ENCODE measurements around the gene EYA4.

Gene EYA4

GRCh38 chr6:133428295-133428694 is 187.1 kb downstream of the EYA4 start:
- Histone ChIP-seq H3K36me3 (ENCODE audit: control insufficient read depth in 2 of 2, insufficient read depth in 2 of 2, low read length in 2 of 2) (no peaks in the 10 kb centered on the region), H3K9ac (ENCODE audit: low read depth in 1 of 2, low read length in 2 of 2) (no peak overlapping the region), H3K27me3 (ENCODE audit: control insufficient read depth in 2 of 2, insufficient read depth in 2 of 2, low read length in 2 of 2) (no peaks in the 10 kb centered on the region), H3K4me3 (ENCODE audit: low read length in 2 of 2) (no peak overlapping the region), H3K27ac (ENCODE audit: low read depth in 2 of 2, low read length in 2 of 2) (no peak overlapping the region), H3K9me3 (ENCODE audit: control insufficient read depth in 2 of 2, low read length in 2 of 2) (no peaks in the 10 kb centered on the region), H3K4me1 (ENCODE audit: control insufficient read depth in 2 of 2, insufficient read depth in 2 of 2, low read length in 2 of 2) (no peaks in the 10 kb centered on the region)

GRCh38 chr6:133430530-133430929 is 189.4 kb downstream of the EYA4 start:
- H3K36me3 ChIP-seq (ENCODE audit: control insufficient read depth in 2 of 2, insufficient read depth in 2 of 2, low read length in 2 of 2), result no peaks in the 10 kb centered on the region
- no peaks in the 10 kb centered on the region for H3K27me3 ChIP-seq (ENCODE audit: control insufficient read depth in 2 of 2, insufficient read depth in 2 of 2, low read length in 2 of 2)
- H3K4me3 ChIP-seq (ENCODE audit: low read length in 2 of 2), result no peak overlapping the region
- no peak overlapping the region for H3K27ac ChIP-seq (ENCODE audit: low read depth in 2 of 2, low read length in 2 of 2)
- H3K9me3 ChIP-seq (ENCODE audit: control insufficient read depth in 2 of 2, low read length in 2 of 2), result no peaks in the 10 kb centered on the region
- no peak overlapping the region for H3K9ac ChIP-seq (ENCODE audit: low read depth in 1 of 2, low read length in 2 of 2)
- H3K4me1 ChIP-seq (ENCODE audit: control insufficient read depth in 2 of 2, insufficient read depth in 2 of 2, low read length in 2 of 2), result no peaks in the 10 kb centered on the region

GRCh38 chr6:133431031-133431430 is 189.9 kb downstream of the EYA4 start:
- Histone ChIP-seq H3K36me3 (ENCODE audit: control insufficient read depth in 2 of 2, insufficient read depth in 2 of 2, low read length in 2 of 2) (no peaks in the 10 kb centered on the region), H3K4me1 (ENCODE audit: control insufficient read depth in 2 of 2, insufficient read depth in 2 of 2, low read length in 2 of 2) (no peaks in the 10 kb centered on the region), H3K9ac (ENCODE audit: low read depth in 1 of 2, low read length in 2 of 2) (no peak overlapping the region), H3K9me3 (ENCODE audit: control insufficient read depth in 2 of 2, low read length in 2 of 2) (no peaks in the 10 kb centered on the region), H3K4me3 (ENCODE audit: low read length in 2 of 2) (no peak overlapping the region), H3K27ac (ENCODE audit: low read depth in 2 of 2, low read length in 2 of 2) (no peak overlapping the region), H3K27me3 (ENCODE audit: control insufficient read depth in 2 of 2, insufficient read depth in 2 of 2, low read length in 2 of 2) (no peaks in the 10 kb centered on the region)

GRCh38 chr6:133432021-133432989 is 191.1 kb downstream of the EYA4 start:
- Histone ChIP-seq H3K36me3 (ENCODE audit: control insufficient read depth in 2 of 2, insufficient read depth in 2 of 2, low read length in 2 of 2) (no peaks in the 10 kb centered on the region), H3K27ac (ENCODE audit: low read depth in 2 of 2, low read length in 2 of 2) (no peak overlapping the region), H3K4me3 (ENCODE audit: low read length in 2 of 2) (no peak overlapping the region), H3K9ac (ENCODE audit: low read depth in 1 of 2, low read length in 2 of 2) (no peak overlapping the region), H3K4me1 (ENCODE audit: control insufficient read depth in 2 of 2, insufficient read depth in 2 of 2, low read length in 2 of 2) (no peaks in the 10 kb centered on the region), H3K9me3 (ENCODE audit: control insufficient read depth in 2 of 2, low read length in 2 of 2) (no peaks in the 10 kb centered on the region), H3K27me3 (ENCODE audit: control insufficient read depth in 2 of 2, insufficient read depth in 2 of 2, low read length in 2 of 2) (no peaks in the 10 kb centered on the region)

GRCh38 chr6:133435065-133435728 is 194.0 kb downstream of the EYA4 start:
- Histone ChIP-seq H3K9ac (ENCODE audit: low read depth in 1 of 2, low read length in 2 of 2) (no peak overlapping the region), H3K27me3 (ENCODE audit: control insufficient read depth in 2 of 2, insufficient read depth in 2 of 2, low read length in 2 of 2) (no peaks in the 10 kb centered on the region), H3K4me3 (ENCODE audit: low read length in 2 of 2) (no peak overlapping the region)

GRCh38 chr6:133436652-133437051 is 195.5 kb downstream of the EYA4 start:
- no peaks in the 10 kb centered on the region for H3K36me3 ChIP-seq (ENCODE audit: control insufficient read depth in 2 of 2, insufficient read depth in 2 of 2, low read length in 2 of 2)
- H3K4me3 ChIP-seq (ENCODE audit: low read length in 2 of 2), result no peak overlapping the region
- no peak overlapping the region for H3K27ac ChIP-seq (ENCODE audit: low read depth in 2 of 2, low read length in 2 of 2)
- H3K4me1 ChIP-seq (ENCODE audit: control insufficient read depth in 2 of 2, insufficient read depth in 2 of 2, low read length in 2 of 2), result no peaks in the 10 kb centered on the region
- no peak overlapping the region for H3K9ac ChIP-seq (ENCODE audit: low read depth in 1 of 2, low read length in 2 of 2)
- no peaks in the 10 kb centered on the region for H3K9me3 ChIP-seq (ENCODE audit: control insufficient read depth in 2 of 2, low read length in 2 of 2)
- H3K27me3 ChIP-seq (ENCODE audit: control insufficient read depth in 2 of 2, insufficient read depth in 2 of 2, low read length in 2 of 2), result no peaks in the 10 kb centered on the region

More at GRCh38 chr6:133435065-133435728, 194.0 kb downstream of the EYA4 start:
- Histone ChIP-seq H3K9me3 (ENCODE audit: control insufficient read depth in 2 of 2, low read length in 2 of 2) (no peaks in the 10 kb centered on the region), H3K4me1 (ENCODE audit: control insufficient read depth in 2 of 2, insufficient read depth in 2 of 2, low read length in 2 of 2) (no peaks in the 10 kb centered on the region), H3K27ac (ENCODE audit: low read depth in 2 of 2, low read length in 2 of 2) (no peak overlapping the region), H3K36me3 (ENCODE audit: control insufficient read depth in 2 of 2, insufficient read depth in 2 of 2, low read length in 2 of 2) (no peaks in the 10 kb centered on the region)

- H3K27me3 ChIP-seq (ENCODE audit: control insufficient read depth in 2 of 2, insufficient read depth in 2 of 2, low read length in 2 of 2), result no peaks in the 10 kb centered on the region
- H3K27ac ChIP-seq (ENCODE audit: low read depth in 2 of 2, low read length in 2 of 2), result no peak overlapping the region
- H3K9me3 ChIP-seq (ENCODE audit: control insufficient read depth in 2 of 2, low read length in 2 of 2), result no peaks in the 10 kb centered on the region
- no peaks in the 10 kb centered on the region for H3K36me3 ChIP-seq (ENCODE audit: control insufficient read depth in 2 of 2, insufficient read depth in 2 of 2, low read length in 2 of 2)
- H3K9ac ChIP-seq (ENCODE audit: low read depth in 1 of 2, low read length in 2 of 2), result no peak overlapping the region
- H3K4me1 ChIP-seq (ENCODE audit: control insufficient read depth in 2 of 2, insufficient read depth in 2 of 2, low read length in 2 of 2), result no peaks in the 10 kb centered on the region
- H3K4me3 ChIP-seq (ENCODE audit: low read length in 2 of 2), result no peak overlapping the region
Measured at GRCh38 chr6:133441491-133441890, 200.3 kb downstream of the EYA4 start.

GRCh38 chr6:133446789-133447188 is 205.6 kb downstream of the EYA4 start:
- Histone ChIP-seq H3K4me1 (ENCODE audit: control insufficient read depth in 2 of 2, insufficient read depth in 2 of 2, low read length in 2 of 2) (no peaks in the 10 kb centered on the region), H3K27me3 (ENCODE audit: control insufficient read depth in 2 of 2, insufficient read depth in 2 of 2, low read length in 2 of 2) (no peaks in the 10 kb centered on the region), H3K27ac (ENCODE audit: low read depth in 2 of 2, low read length in 2 of 2) (no peak overlapping the region), H3K4me3 (ENCODE audit: low read length in 2 of 2) (no peak overlapping the region), H3K36me3 (ENCODE audit: control insufficient read depth in 2 of 2, insufficient read depth in 2 of 2, low read length in 2 of 2) (no peaks in the 10 kb centered on the region), H3K9me3 (ENCODE audit: control insufficient read depth in 2 of 2, low read length in 2 of 2) (no peaks in the 10 kb centered on the region), H3K9ac (ENCODE audit: low read depth in 1 of 2, low read length in 2 of 2) (no peak overlapping the region)

- Histone ChIP-seq H3K9ac (ENCODE audit: low read depth in 1 of 2, low read length in 2 of 2) (no peak overlapping the region), H3K4me1 (ENCODE audit: control insufficient read depth in 2 of 2, insufficient read depth in 2 of 2, low read length in 2 of 2) (no peaks in the 10 kb centered on the region), H3K9me3 (ENCODE audit: control insufficient read depth in 2 of 2, low read length in 2 of 2) (no peaks in the 10 kb centered on the region), H3K27ac (ENCODE audit: low read depth in 2 of 2, low read length in 2 of 2) (no peak overlapping the region), H3K36me3 (ENCODE audit: control insufficient read depth in 2 of 2, insufficient read depth in 2 of 2, low read length in 2 of 2) (no peaks in the 10 kb centered on the region), H3K27me3 (ENCODE audit: control insufficient read depth in 2 of 2, insufficient read depth in 2 of 2, low read length in 2 of 2) (no peaks in the 10 kb centered on the region), H3K4me3 (ENCODE audit: low read length in 2 of 2) (no peak overlapping the region)
Measured at GRCh38 chr6:133447924-133448323, 206.8 kb downstream of the EYA4 start.

GRCh38 chr6:133456439-133456838 is 215.3 kb downstream of the EYA4 start:
- Histone ChIP-seq H3K9ac (ENCODE audit: low read depth in 1 of 2, low read length in 2 of 2) (no peak overlapping the region), H3K36me3 (ENCODE audit: control insufficient read depth in 2 of 2, insufficient read depth in 2 of 2, low read length in 2 of 2) (no peaks in the 10 kb centered on the region), H3K4me3 (ENCODE audit: low read length in 2 of 2) (no peak overlapping the region), H3K9me3 (ENCODE audit: control insufficient read depth in 2 of 2, low read length in 2 of 2) (no peaks in the 10 kb centered on the region), H3K27ac (ENCODE audit: low read depth in 2 of 2, low read length in 2 of 2) (no peak overlapping the region), H3K27me3 (ENCODE audit: control insufficient read depth in 2 of 2, insufficient read depth in 2 of 2, low read length in 2 of 2) (no peaks in the 10 kb centered on the region), H3K4me1 (ENCODE audit: control insufficient read depth in 2 of 2, insufficient read depth in 2 of 2, low read length in 2 of 2) (no peaks in the 10 kb centered on the region)
